Thoracic aorta (tissue), 2 donors: ENCODE data around the gene CRAT. TPM values are rescaled to one million over a fixed set of nuclear protein-coding genes. Genes with fewer than 3 reads are reported as not detected.

Source experiments
- ATAC-seq: fragments of 150-250 bp; one replicate; pipeline ENCODE4 v1.8.0; 2017; ENCODE audit warnings: low read depth; ENCODE audit not compliant: insufficient number of reproducible peaks, low FRiP score
- DNase-seq: peaks from one replicate; pipeline ENCODE4 v3.0.0-alpha.2; 2020; ENCODE audit warnings: low spot score
- H3K27ac ChIP-seq, 2 donors: fragments of 200-600 bp; sonication (generic); 1 replicate in 1 of 2; 2 replicates in 1 of 2; pipeline ENCODE4 v1.5.1; 2016; ENCODE audit warnings: mild to moderate bottlenecking in 2 of 2, moderate library complexity in 2 of 2
- H3K27me3 ChIP-seq: fragments of 200-600 bp; sonication (generic); replicated peaks from 2 replicates; pipeline ENCODE4 v1.6.0; 2016; ENCODE audit warnings: mild to moderate bottlenecking; ENCODE audit not compliant: insufficient read depth
- H3K36me3 ChIP-seq: fragments of 200-600 bp; sonication (generic); one replicate; pipeline ENCODE4 v1.5.1; 2016
- H3K4me1 ChIP-seq, 2 donors: fragments of 200-600 bp; sonication (generic); 1 replicate in 1 of 2; 2 replicates in 1 of 2; pipeline versions ENCODE4 v1.5.1 to v1.6.0; 2016; ENCODE audit warnings: low read depth in 2 of 2, mild to moderate bottlenecking in 1 of 2; ENCODE audit not compliant: control insufficient read depth in 1 of 2
- H3K4me3 ChIP-seq: fragments of 200-600 bp; sonication (generic); 2 replicates; pipeline ENCODE4 v1.5.1; 2016; ENCODE audit warnings: mild to moderate bottlenecking
- H3K9me3 ChIP-seq: fragments of 200-600 bp; sonication (generic); 2 replicates; pipeline ENCODE4 v1.5.1; 2016
- CTCF ChIP-seq: fragments of 200-600 bp; sonication (generic); IDR thresholded peaks from one replicate; pipeline ENCODE4 v1.5.1; 2019; ENCODE audit warnings: antibody characterized with exemption
- total RNA-seq, 2 donors: library from RNA; depleted of rRNA; stranded (reverse); fragments of >200 nt; gene quantifications; one replicate each; pipeline versions ENCODE4 v1.1.0 to v1.2.3, GENCODE V29; 2016

CRAT gene
- total RNA-seq, 2 donors from 2014 or later, result 57.8 to 102 TPM

GRCh38 chr9:129103595-129103965, 7.0 kb downstream of the CRAT start:
- Histone ChIP-seq H3K27ac (no peak overlapping the region), H3K4me1 (peaks cover 0 to 3% of the 10 kb centered on the region in 2 donors), H3K9me3 (no peaks in the 10 kb centered on the region), H3K36me3 (peaks cover 31% of the 10 kb centered on the region), H3K4me3 (no peak overlapping the region), H3K27me3 (no peaks in the 10 kb centered on the region)
- no peak for TF ChIP-seq CTCF
- ATAC-seq, result no peak
- no peak for DNase-seq

- Histone ChIP-seq H3K9me3 (no peaks in the 10 kb centered on the region), H3K36me3 (peaks cover 34% of the 10 kb centered on the region), H3K4me3 (no peak overlapping the region), H3K27me3 (no peaks in the 10 kb centered on the region), H3K27ac (no peak overlapping the region), H3K4me1 (no peaks in the 10 kb centered on the region)
- no peak for DNase-seq
- no peak for ATAC-seq
- no peak for TF ChIP-seq CTCF
Measured at GRCh38 chr9:129102791-129103594, 7.6 kb downstream of the CRAT start.

GRCh38 chr9:129102095-129102525, 8.5 kb downstream of the CRAT start:
- Histone ChIP-seq H3K36me3 (peaks cover 38% of the 10 kb centered on the region), H3K27ac (no peak overlapping the region), H3K27me3 (no peaks in the 10 kb centered on the region), H3K9me3 (no peaks in the 10 kb centered on the region), H3K4me3 (no peak overlapping the region), H3K4me1 (no peaks in the 10 kb centered on the region)
- ATAC-seq (no peak), DNase-seq (no peak)
- no peak for TF ChIP-seq CTCF

- Histone ChIP-seq H3K27ac (no peak overlapping the region), H3K36me3 (peaks cover 40% of the 10 kb centered on the region)
- ATAC-seq, result no peak
Measured at GRCh38 chr9:129101279-129101678, 9.3 kb downstream of the CRAT start.

More at GRCh38 chr9:129101279-129101678, 9.3 kb downstream of the CRAT start:
- Histone ChIP-seq H3K9me3 (no peaks in the 10 kb centered on the region), H3K27me3 (no peaks in the 10 kb centered on the region), H3K4me1 (no peaks in the 10 kb centered on the region), H3K4me3 (no peak overlapping the region)
- no peak for TF ChIP-seq CTCF
- DNase-seq, result no peak
